Stomach (tissue), 4 donors: Measurements from ENCODE around the gene ADD2.

ENCODE experiments used
- POLR2A ChIP-seq, 4 donors: fragments of 450-650 bp; IDR thresholded peaks; one replicate each; pipeline ENCODE4 v1.6.1; 2016; ENCODE audit warnings: antibody characterized with exemption in 4 of 4, control low read depth in 2 of 4, mild to moderate bottlenecking in 1 of 4, moderate library complexity in 1 of 4
- TF ChIP-seq, protein P1 (sequence below), 7 experiments: fragments of 450-650 bp in 4 of 7; fragments of 200-600 bp in 3 of 7; sonication (generic) in 3 of 7; IDR thresholded peaks; one replicate each; pipeline ENCODE4 v1.5.1; 2016 to 2019; ENCODE audit warnings: antibody characterized with exemption in 7 of 7, control low read depth in 2 of 7, mild to moderate bottlenecking in 1 of 7

DNA sequence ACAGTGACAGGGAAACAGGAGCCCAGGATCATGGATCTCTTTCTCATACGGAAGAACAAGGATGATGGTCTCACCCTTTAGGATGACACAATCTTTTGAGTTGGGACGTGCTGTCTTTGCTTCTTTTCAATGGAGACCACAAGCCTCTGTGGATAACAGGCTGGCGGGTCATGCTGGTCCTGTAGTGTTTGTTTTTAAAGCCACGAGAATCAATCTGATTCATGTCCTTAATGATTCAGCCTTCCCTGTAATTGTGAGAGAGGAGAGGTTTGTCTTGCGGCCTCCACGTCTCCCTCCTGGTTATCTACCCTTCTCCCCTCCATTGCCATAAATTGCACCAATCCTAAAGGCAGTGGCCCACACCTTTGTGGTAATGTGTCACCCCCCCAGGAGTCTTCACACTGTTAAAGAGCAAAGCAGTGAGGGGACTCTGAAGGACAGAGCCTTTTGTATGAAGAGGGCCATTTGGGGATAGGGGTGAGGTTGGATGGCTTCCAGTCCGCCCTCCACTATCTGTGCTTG lies 126.7 kb downstream of the ADD2 start:
- TF ChIP-seq, protein P1, sequence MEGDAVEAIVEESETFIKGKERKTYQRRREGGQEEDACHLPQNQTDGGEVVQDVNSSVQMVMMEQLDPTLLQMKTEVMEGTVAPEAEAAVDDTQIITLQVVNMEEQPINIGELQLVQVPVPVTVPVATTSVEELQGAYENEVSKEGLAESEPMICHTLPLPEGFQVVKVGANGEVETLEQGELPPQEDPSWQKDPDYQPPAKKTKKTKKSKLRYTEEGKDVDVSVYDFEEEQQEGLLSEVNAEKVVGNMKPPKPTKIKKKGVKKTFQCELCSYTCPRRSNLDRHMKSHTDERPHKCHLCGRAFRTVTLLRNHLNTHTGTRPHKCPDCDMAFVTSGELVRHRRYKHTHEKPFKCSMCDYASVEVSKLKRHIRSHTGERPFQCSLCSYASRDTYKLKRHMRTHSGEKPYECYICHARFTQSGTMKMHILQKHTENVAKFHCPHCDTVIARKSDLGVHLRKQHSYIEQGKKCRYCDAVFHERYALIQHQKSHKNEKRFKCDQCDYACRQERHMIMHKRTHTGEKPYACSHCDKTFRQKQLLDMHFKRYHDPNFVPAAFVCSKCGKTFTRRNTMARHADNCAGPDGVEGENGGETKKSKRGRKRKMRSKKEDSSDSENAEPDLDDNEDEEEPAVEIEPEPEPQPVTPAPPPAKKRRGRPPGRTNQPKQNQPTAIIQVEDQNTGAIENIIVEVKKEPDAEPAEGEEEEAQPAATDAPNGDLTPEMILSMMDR (IDR thresholded peaks at IDR 0.05), result no peak
- TF ChIP-seq POLR2A (IDR thresholded peaks at IDR 0.05), result no peak
